Measurements from ENCODE around the gene MID1. TPM values are rescaled to one million over a fixed set of nuclear protein-coding genes. Genes with fewer than 3 reads are reported as not detected.

Gene MID1
- total RNA-seq, 1 donor from 2014 or later: 10.2 TPM

DNA sequence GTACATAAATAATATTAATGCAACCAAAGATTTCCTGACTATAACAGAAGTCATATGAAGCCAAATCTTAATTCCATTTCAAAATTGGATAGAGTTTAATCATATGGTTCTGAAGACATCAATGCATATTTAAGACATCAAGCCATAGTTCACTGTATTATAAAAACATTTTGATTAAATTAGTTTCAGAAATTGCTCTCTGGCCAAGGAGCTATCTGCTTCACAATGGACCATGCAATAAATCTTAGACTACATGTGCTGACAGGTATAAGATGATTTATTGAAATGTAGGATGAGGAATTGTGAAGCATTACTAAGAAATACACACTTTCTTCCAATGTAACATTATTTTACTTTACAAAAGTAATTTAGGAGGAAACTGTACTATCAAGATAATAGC, 81.6 kb downstream of the MID1 start:
- H3K9me3 Mint-ChIP-seq (ENCODE audit: unreplicated experiment): peaks cover 13% of the 10 kb centered on the region

DNA sequence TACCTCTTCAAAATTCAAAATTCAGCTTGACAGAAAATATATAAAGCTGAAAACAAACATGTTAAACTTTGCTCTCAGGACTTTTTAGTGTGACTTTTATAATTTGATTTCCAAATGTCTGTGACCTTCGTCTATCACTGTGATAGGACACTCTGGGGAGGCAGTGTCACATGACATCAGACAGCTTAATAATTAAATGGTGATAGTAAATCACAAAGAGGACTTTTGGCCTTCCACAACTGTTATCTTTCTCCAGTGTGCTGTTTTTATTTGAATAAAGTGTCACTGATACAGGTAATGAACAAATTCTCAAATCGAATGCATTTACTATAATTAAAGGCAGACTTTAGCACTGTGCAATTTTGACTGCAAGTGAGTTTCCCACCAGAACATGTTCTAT, 83.1 kb downstream of the MID1 start:
- Mint-ChIP-seq H3K9me3 (ENCODE audit: unreplicated experiment) (peaks cover 13% of the 10 kb centered on the region), H3K4me1 (ENCODE audit: unreplicated experiment) (peaks cover 19% of the 10 kb centered on the region), H3K4me3 (ENCODE audit: unreplicated experiment) (no peak overlapping the region), H3K27ac (ENCODE audit: unreplicated experiment) (no peak overlapping the region), H3K36me3 (ENCODE audit: unreplicated experiment) (peaks cover 2% of the 10 kb centered on the region), H3K27me3 (ENCODE audit: unreplicated experiment) (no peaks in the 10 kb centered on the region)
- no peak for DNase-seq (ENCODE audit: extremely low spot score, unreplicated experiment)
- TF ChIP-seq, protein P1, sequence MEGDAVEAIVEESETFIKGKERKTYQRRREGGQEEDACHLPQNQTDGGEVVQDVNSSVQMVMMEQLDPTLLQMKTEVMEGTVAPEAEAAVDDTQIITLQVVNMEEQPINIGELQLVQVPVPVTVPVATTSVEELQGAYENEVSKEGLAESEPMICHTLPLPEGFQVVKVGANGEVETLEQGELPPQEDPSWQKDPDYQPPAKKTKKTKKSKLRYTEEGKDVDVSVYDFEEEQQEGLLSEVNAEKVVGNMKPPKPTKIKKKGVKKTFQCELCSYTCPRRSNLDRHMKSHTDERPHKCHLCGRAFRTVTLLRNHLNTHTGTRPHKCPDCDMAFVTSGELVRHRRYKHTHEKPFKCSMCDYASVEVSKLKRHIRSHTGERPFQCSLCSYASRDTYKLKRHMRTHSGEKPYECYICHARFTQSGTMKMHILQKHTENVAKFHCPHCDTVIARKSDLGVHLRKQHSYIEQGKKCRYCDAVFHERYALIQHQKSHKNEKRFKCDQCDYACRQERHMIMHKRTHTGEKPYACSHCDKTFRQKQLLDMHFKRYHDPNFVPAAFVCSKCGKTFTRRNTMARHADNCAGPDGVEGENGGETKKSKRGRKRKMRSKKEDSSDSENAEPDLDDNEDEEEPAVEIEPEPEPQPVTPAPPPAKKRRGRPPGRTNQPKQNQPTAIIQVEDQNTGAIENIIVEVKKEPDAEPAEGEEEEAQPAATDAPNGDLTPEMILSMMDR (IDR thresholded peaks at IDR 0.05): no peak

More for the DNA sequence above, 81.6 kb downstream of the MID1 start:
- Mint-ChIP-seq H3K27ac (ENCODE audit: unreplicated experiment) (no peak overlapping the region), H3K4me3 (ENCODE audit: unreplicated experiment) (no peak overlapping the region), H3K36me3 (ENCODE audit: unreplicated experiment) (peaks cover 2% of the 10 kb centered on the region), H3K27me3 (ENCODE audit: unreplicated experiment) (no peaks in the 10 kb centered on the region), H3K4me1 (ENCODE audit: unreplicated experiment) (peaks cover 15% of the 10 kb centered on the region)
- no peak for DNase-seq (ENCODE audit: extremely low spot score, unreplicated experiment)
- TF ChIP-seq, protein P1 (IDR thresholded peaks at IDR 0.05): no peak

DNA sequence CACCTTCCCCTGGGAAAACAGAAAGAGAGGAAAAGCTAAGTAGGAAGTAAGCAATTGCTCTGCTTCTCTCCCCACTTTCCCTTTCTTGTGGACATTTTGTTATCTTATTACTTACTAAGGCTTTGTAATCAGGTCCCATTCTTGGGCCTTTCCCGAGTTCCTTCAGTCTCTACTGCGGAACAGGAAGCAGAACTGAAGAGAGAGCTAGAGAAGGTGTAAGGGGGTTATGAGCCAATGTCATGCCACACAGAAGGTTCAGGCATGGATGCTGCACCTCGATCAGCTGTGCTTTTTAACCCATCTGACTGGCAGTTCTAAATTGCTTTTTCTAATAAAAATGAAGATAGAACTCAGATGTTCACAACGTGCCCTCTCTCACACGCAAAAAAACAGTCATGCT, 83.6 kb downstream of the MID1 start:
- Mint-ChIP-seq H3K27me3 (ENCODE audit: unreplicated experiment) (no peaks in the 10 kb centered on the region), H3K9me3 (ENCODE audit: unreplicated experiment) (peaks cover 10% of the 10 kb centered on the region), H3K4me1 (ENCODE audit: unreplicated experiment) (peaks cover 19% of the 10 kb centered on the region), H3K27ac (ENCODE audit: unreplicated experiment) (no peak overlapping the region), H3K36me3 (ENCODE audit: unreplicated experiment) (peaks cover 2% of the 10 kb centered on the region), H3K4me3 (ENCODE audit: unreplicated experiment) (no peak overlapping the region)
- TF ChIP-seq, protein P1 (IDR thresholded peaks at IDR 0.05): no peak
- no peak for DNase-seq (ENCODE audit: extremely low spot score, unreplicated experiment)

DNA sequence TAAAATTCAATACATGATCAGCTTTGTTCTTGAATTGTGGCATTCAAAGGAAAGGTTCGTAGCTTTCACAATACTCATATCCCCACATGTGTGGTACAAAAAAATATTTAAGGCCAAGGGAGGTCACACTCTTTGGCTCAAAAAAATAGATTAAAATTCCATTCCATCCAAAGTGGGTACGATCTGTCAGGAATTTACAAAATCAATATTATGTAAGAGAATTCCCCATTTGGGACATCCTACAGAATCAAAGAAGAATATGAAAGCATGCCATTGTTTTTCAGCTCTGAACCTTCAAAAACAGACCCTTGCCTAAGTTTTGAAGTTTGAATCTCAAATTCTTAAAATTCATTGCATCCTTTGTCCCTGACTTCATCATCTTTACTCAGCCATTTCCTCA, 85.8 kb downstream of the MID1 start:
- H3K4me1 Mint-ChIP-seq (ENCODE audit: unreplicated experiment): peaks cover 19% of the 10 kb centered on the region
- no peaks in the 10 kb centered on the region for H3K27me3 Mint-ChIP-seq (ENCODE audit: unreplicated experiment)
- H3K36me3 Mint-ChIP-seq (ENCODE audit: unreplicated experiment): peaks cover 2% of the 10 kb centered on the region
- H3K9me3 Mint-ChIP-seq (ENCODE audit: unreplicated experiment): peaks cover 10% of the 10 kb centered on the region
- TF ChIP-seq, protein P1 (IDR thresholded peaks at IDR 0.05): no peak
- H3K27ac Mint-ChIP-seq (ENCODE audit: unreplicated experiment): no peak overlapping the region
- H3K4me3 Mint-ChIP-seq (ENCODE audit: unreplicated experiment): no peak overlapping the region
- no peak for DNase-seq (ENCODE audit: extremely low spot score, unreplicated experiment)

DNA sequence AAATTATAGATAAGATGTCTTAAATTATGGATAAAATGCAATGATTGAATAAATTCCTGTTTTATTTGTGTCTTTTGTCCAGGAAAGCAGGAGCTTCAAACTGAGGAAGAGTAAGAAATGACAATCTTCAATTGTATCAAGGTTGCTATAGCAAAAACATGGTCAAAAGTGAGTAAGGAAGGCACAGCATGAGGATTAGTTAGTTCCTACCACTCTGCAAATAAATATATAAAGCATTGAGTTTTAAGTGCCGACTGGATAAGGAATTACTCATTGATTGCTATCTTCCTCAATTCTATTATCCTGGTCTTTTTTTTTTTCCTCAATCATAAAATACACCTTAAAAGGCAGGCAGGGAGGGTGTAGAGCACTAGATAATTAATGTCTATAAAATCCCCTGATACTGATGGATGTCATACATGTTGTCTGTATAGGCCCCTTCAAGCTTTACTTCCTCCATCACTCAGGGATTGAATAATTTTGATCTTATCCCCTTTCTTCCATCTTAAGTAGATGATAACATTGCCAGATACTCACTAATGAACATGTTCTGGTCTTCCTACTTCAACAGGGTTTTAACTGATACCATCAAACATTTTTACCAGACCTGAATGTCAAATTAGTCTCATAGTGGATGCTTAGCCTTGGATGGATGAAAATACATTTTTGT, 86.6 kb downstream of the MID1 start:
- peaks cover 14% of the 10 kb centered on the region for H3K9me3 Mint-ChIP-seq (ENCODE audit: unreplicated experiment)

More for the DNA sequence above, 86.6 kb downstream of the MID1 start:
- Mint-ChIP-seq H3K27me3 (ENCODE audit: unreplicated experiment) (no peaks in the 10 kb centered on the region), H3K36me3 (ENCODE audit: unreplicated experiment) (peaks cover 2% of the 10 kb centered on the region), H3K4me3 (ENCODE audit: unreplicated experiment) (no peak overlapping the region), H3K4me1 (ENCODE audit: unreplicated experiment) (peaks cover 19% of the 10 kb centered on the region), H3K27ac (ENCODE audit: unreplicated experiment) (no peak overlapping the region)
- TF ChIP-seq, protein P1 (IDR thresholded peaks at IDR 0.05): no peak
- no peak for DNase-seq (ENCODE audit: extremely low spot score, unreplicated experiment)
